ENCODE results near the gene RAD9B. TPM values are rescaled to one million over a fixed set of nuclear protein-coding genes. Genes with fewer than 3 reads are reported as not detected.

RAD9B gene
- total and polyA plus RNA-seq, 2 of the 13 experiments (the other 11 are each of a cell fraction or from before 2014, with no cell fraction given), result 0.05 to 0.38 TPM

- TF ChIP-seq ZNF639 (CRISPR knock-in tag; conservative IDR thresholded peaks at IDR 0.05), result 0 out of 2 replicates have a peak, but pooled peaks have one; percentile 35
- TF ChIP-seq MLXIP (CRISPR knock-in tag; IDR thresholded peaks at IDR 0.05; ENCODE audit: borderline replicate concordance), result peak; percentile 63; the same call in 1 of the 2 replicates
- peak; percentile 71 for TF ChIP-seq RCOR2 (CRISPR knock-in tag; IDR thresholded peaks at IDR 0.05)
- peak; percentile 98 for TF ChIP-seq ZNF546 (CRISPR knock-in tag; conservative IDR thresholded peaks at IDR 0.05)
- 0 out of 2 replicates have a peak, but pooled peaks have one; percentile 62 for TF ChIP-seq REXO4 (CRISPR knock-in tag; IDR thresholded peaks at IDR 0.05; ENCODE audit: borderline replicate concordance)
- no peak for TF ChIP-seq SYNCRIP (IDR thresholded peaks at IDR 0.05; ENCODE audit: insufficient read depth, low read depth, low read length)
- TF ChIP-seq CREB1 (IDR thresholded peaks at IDR 0.05), result peak; percentile 47; the same call in 1 of the 2 replicates
- TF ChIP-seq CREB1 (CRISPR knock-in tag; IDR thresholded peaks at IDR 0.05), result peak; percentile 86
- TF ChIP-seq PRDM4 (CRISPR knock-in tag; IDR thresholded peaks at IDR 0.05; ENCODE audit: borderline replicate concordance), result 0 out of 2 replicates have a peak, but pooled peaks have one; percentile 36
- peak; percentile 69 for TF ChIP-seq IKZF4 (CRISPR knock-in tag; IDR thresholded peaks at IDR 0.05; ENCODE audit: borderline replicate concordance, low read depth, not compliant biosample characterization)
- peak; percentile 82; the same call in 1 of the 2 replicates for TF ChIP-seq MEIS1 (CRISPR knock-in tag; IDR thresholded peaks at IDR 0.05; ENCODE audit: borderline replicate concordance)
- TF ChIP-seq, protein P1, sequence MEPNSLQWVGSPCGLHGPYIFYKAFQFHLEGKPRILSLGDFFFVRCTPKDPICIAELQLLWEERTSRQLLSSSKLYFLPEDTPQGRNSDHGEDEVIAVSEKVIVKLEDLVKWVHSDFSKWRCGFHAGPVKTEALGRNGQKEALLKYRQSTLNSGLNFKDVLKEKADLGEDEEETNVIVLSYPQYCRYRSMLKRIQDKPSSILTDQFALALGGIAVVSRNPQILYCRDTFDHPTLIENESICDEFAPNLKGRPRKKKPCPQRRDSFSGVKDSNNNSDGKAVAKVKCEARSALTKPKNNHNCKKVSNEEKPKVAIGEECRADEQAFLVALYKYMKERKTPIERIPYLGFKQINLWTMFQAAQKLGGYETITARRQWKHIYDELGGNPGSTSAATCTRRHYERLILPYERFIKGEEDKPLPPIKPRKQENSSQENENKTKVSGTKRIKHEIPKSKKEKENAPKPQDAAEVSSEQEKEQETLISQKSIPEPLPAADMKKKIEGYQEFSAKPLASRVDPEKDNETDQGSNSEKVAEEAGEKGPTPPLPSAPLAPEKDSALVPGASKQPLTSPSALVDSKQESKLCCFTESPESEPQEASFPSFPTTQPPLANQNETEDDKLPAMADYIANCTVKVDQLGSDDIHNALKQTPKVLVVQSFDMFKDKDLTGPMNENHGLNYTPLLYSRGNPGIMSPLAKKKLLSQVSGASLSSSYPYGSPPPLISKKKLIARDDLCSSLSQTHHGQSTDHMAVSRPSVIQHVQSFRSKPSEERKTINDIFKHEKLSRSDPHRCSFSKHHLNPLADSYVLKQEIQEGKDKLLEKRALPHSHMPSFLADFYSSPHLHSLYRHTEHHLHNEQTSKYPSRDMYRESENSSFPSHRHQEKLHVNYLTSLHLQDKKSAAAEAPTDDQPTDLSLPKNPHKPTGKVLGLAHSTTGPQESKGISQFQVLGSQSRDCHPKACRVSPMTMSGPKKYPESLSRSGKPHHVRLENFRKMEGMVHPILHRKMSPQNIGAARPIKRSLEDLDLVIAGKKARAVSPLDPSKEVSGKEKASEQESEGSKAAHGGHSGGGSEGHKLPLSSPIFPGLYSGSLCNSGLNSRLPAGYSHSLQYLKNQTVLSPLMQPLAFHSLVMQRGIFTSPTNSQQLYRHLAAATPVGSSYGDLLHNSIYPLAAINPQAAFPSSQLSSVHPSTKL (CRISPR knock-in tag; IDR thresholded peaks at IDR 0.05), result peak; percentile 63; the same call in 1 of the 2 replicates
- peak; percentile 99 for TF ChIP-seq ZFP36L1 (CRISPR knock-in tag; IDR thresholded peaks at IDR 0.05)
- no peak for TF ChIP-seq MYNN (CRISPR knock-in tag; IDR thresholded peaks at IDR 0.05; ENCODE audit: low read depth)
- peak; percentile 69; the same call in 1 of the 2 replicates for TF ChIP-seq FOXK1 (CRISPR knock-in tag; IDR thresholded peaks at IDR 0.05; ENCODE audit: borderline replicate concordance, low read depth)
- TF ChIP-seq SAP130 (CRISPR knock-in tag; IDR thresholded peaks at IDR 0.05; ENCODE audit: low read depth), result peak; percentile 97
Observed at GRCh38 chr12:110501752-110502738, at the start of gene RAD9B, which contains the start of gene VPS29 (continued).

Measured in HepG2 (cell line).